Measurements from ENCODE around the gene KLB. TPM values are rescaled to one million over a fixed set of nuclear protein-coding genes. Genes with fewer than 3 reads are reported as not detected.

The KLB gene
- polyA plus RNA-seq, 3 donors, result not detected

- Mint-ChIP-seq H3K27ac (no peak overlapping the region), H3K27me3 (ENCODE audit: low read depth in 3 of 3) (peaks cover 0 to 3% (median 0%) of the 10 kb centered on the region in 3 donors), H3K4me3 (no peak overlapping the region), H3K36me3 (no peaks in the 10 kb centered on the region), H3K9me3 (peaks cover 0 to 2% (median 0%) of the 10 kb centered on the region in 7 donors), H3K4me1 (peaks cover 18% of the 10 kb centered on the region)
- WGBS (ENCODE audit: insufficient coverage), result 93% methylated on average over 2 of the region's 2 CpGs
- Histone ChIP-seq H3K36me3 (replicated peaks in 1 of 2; ENCODE audit: control insufficient read depth in 1 of 2, insufficient read depth in 2 of 2, low read length in 2 of 2) (no peaks in the 10 kb centered on the region), H2AFZ (ENCODE audit: insufficient read depth, low read depth, low read length, poor library complexity, severe bottlenecking) (no peak overlapping the region), H3K4me3 (replicated peaks in 1 of 3; ENCODE audit: low read depth in 2 of 3, low read length in 3 of 3) (no peak overlapping the region), H3K4me1 (ENCODE audit: control insufficient read depth in 1 of 2, insufficient read depth in 2 of 2, low read length in 2 of 2) (peaks cover 16 to 18% of the 10 kb centered on the region in 2 donors), H3K27ac (ENCODE audit: low read depth in 1 of 2, low read length in 2 of 2) (no peak overlapping the region), H3K4me2 (replicated peaks; ENCODE audit: extremely low read depth, low read length, poor library complexity, severe bottlenecking) (no peak overlapping the region), H3K79me2 (ENCODE audit: insufficient read depth, low read length) (no peaks in the 10 kb centered on the region), H3K27me3 (ENCODE audit: control insufficient read depth in 2 of 2, insufficient read depth in 2 of 2, low read length in 2 of 2) (no peaks in the 10 kb centered on the region), H3K9ac (ENCODE audit: insufficient read depth, low read length, poor library complexity, severe bottlenecking) (no peak overlapping the region), H4K20me1 (ENCODE audit: insufficient read depth, low read length) (no peaks in the 10 kb centered on the region), H3K9me3 (replicated peaks in 1 of 2; ENCODE audit: control insufficient read depth in 1 of 2, insufficient read depth in 1 of 2, low read length in 2 of 2) (no peaks in the 10 kb centered on the region)
- TF ChIP-seq, protein P1, sequence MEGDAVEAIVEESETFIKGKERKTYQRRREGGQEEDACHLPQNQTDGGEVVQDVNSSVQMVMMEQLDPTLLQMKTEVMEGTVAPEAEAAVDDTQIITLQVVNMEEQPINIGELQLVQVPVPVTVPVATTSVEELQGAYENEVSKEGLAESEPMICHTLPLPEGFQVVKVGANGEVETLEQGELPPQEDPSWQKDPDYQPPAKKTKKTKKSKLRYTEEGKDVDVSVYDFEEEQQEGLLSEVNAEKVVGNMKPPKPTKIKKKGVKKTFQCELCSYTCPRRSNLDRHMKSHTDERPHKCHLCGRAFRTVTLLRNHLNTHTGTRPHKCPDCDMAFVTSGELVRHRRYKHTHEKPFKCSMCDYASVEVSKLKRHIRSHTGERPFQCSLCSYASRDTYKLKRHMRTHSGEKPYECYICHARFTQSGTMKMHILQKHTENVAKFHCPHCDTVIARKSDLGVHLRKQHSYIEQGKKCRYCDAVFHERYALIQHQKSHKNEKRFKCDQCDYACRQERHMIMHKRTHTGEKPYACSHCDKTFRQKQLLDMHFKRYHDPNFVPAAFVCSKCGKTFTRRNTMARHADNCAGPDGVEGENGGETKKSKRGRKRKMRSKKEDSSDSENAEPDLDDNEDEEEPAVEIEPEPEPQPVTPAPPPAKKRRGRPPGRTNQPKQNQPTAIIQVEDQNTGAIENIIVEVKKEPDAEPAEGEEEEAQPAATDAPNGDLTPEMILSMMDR (IDR thresholded peaks at IDR 0.05), result no peak
- intact Hi-C loops (cut with micrococcal nuclease), result no loop called here
- DNase-seq, result no peak
These were observed 83.6 kb downstream of the KLB start for GRCh38 chr4:39490322-39490721.

GRCh38 chr4:39494354-39494753 is 87.6 kb downstream of the KLB start:
- TF ChIP-seq, protein P1 (IDR thresholded peaks at IDR 0.05), result no peak
- Histone ChIP-seq H3K4me3 (replicated peaks in 1 of 3; ENCODE audit: low read depth in 2 of 3, low read length in 3 of 3) (no peak overlapping the region), H3K4me2 (replicated peaks; ENCODE audit: extremely low read depth, low read length, poor library complexity, severe bottlenecking) (no peak overlapping the region), H3K27me3 (ENCODE audit: control insufficient read depth in 2 of 2, insufficient read depth in 2 of 2, low read length in 2 of 2) (no peaks in the 10 kb centered on the region), H3K9ac (ENCODE audit: insufficient read depth, low read length, poor library complexity, severe bottlenecking) (no peak overlapping the region), H4K20me1 (ENCODE audit: insufficient read depth, low read length) (no peaks in the 10 kb centered on the region), H3K27ac (ENCODE audit: low read depth in 1 of 2, low read length in 2 of 2) (no peak overlapping the region), H3K79me2 (ENCODE audit: insufficient read depth, low read length) (no peaks in the 10 kb centered on the region), H2AFZ (ENCODE audit: insufficient read depth, low read depth, low read length, poor library complexity, severe bottlenecking) (no peak overlapping the region), H3K36me3 (replicated peaks in 1 of 2; ENCODE audit: control insufficient read depth in 1 of 2, insufficient read depth in 2 of 2, low read length in 2 of 2) (peaks cover 3 to 12% of the 10 kb centered on the region in 2 donors), H3K9me3 (replicated peaks in 1 of 2; ENCODE audit: control insufficient read depth in 1 of 2, insufficient read depth in 1 of 2, low read length in 2 of 2) (no peaks in the 10 kb centered on the region), H3K4me1 (ENCODE audit: control insufficient read depth in 1 of 2, insufficient read depth in 2 of 2, low read length in 2 of 2) (no peaks in the 10 kb centered on the region)
- H3K4me3 Mint-ChIP-seq, result no peak overlapping the region
- no peaks in the 10 kb centered on the region for H3K4me1 Mint-ChIP-seq
- no peaks in the 10 kb centered on the region for H3K9me3 Mint-ChIP-seq
- intact Hi-C loops (cut with micrococcal nuclease), result no loop called here
- no peak overlapping the region for H3K27ac Mint-ChIP-seq
- peaks cover 9 to 13% of the 10 kb centered on the region in 2 donors for H3K36me3 Mint-ChIP-seq
- DNase-seq, result no peak
- no peaks in the 10 kb centered on the region for H3K27me3 Mint-ChIP-seq (ENCODE audit: low read depth in 3 of 3)
- WGBS (ENCODE audit: insufficient coverage), result 100% methylated on average over 1 of the region's 1 CpG
